Brain microvascular endothelial cell (primary cell): ENCODE data around the gene PDIA2.
"Not testable (repeated sequence)": the region's sequence is repeated elsewhere in the genome, so short reads cannot be mapped to it uniquely, and the experiment has no call there.

ENCODE experiments used
- DNase-seq: peaks from one replicate; pipeline ENCODE4 v3.0.0-alpha.2; 2020
- H3K27ac ChIP-seq: fragments of 250-450 bp; sonication (Bioruptor Pico); 2 replicates; pipeline ENCODE4 v1.5.1; 2020; ENCODE audit warnings: mild to moderate bottlenecking, moderate library complexity
- H3K27me3 ChIP-seq: fragments of 250-450 bp; sonication (Bioruptor Pico); replicated peaks from 2 replicates; pipeline ENCODE4 v1.5.1; 2020; ENCODE audit warnings: mild to moderate bottlenecking
- H3K36me3 ChIP-seq: fragments of 250-450 bp; sonication (Bioruptor Pico); replicated peaks from 2 replicates; pipeline ENCODE4 v1.5.1; 2020; ENCODE audit warnings: mild to moderate bottlenecking
- H3K4me3 ChIP-seq: 2 replicates; pipeline ENCODE4 v1.5.1; 2011; ENCODE audit warnings: low read depth, mild to moderate bottlenecking, control low read depth, low read length, moderate library complexity
- in situ Hi-C: cut with HindIII; loops from 2 replicates; pipeline ENCODE4 v1.10.0; 2017; ENCODE audit warnings: low sequenced_read_pairs, low pct_ligation_motif_present
- TF ChIP-seq, protein P1 (sequence below): IDR thresholded peaks from 2 replicates; pipeline ENCODE4 v1.5.1; 2011; ENCODE audit warnings: low read depth, mild to moderate bottlenecking, moderate library complexity, low read length, control low read depth, inconsistent platforms; ENCODE audit errors: missing control alignments

The PDIA2 gene

GRCh38 chr16:264440-264951 lies 18.5 kb upstream of the PDIA2 start:
- no peak overlapping the region for H3K27ac ChIP-seq
- peaks cover 23% of the 10 kb centered on the region for H3K36me3 ChIP-seq
- in situ Hi-C loops, result no loop called here
- H3K27me3 ChIP-seq, result no peaks in the 10 kb centered on the region
- TF ChIP-seq, protein P1, sequence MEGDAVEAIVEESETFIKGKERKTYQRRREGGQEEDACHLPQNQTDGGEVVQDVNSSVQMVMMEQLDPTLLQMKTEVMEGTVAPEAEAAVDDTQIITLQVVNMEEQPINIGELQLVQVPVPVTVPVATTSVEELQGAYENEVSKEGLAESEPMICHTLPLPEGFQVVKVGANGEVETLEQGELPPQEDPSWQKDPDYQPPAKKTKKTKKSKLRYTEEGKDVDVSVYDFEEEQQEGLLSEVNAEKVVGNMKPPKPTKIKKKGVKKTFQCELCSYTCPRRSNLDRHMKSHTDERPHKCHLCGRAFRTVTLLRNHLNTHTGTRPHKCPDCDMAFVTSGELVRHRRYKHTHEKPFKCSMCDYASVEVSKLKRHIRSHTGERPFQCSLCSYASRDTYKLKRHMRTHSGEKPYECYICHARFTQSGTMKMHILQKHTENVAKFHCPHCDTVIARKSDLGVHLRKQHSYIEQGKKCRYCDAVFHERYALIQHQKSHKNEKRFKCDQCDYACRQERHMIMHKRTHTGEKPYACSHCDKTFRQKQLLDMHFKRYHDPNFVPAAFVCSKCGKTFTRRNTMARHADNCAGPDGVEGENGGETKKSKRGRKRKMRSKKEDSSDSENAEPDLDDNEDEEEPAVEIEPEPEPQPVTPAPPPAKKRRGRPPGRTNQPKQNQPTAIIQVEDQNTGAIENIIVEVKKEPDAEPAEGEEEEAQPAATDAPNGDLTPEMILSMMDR, result no peak
- DNase-seq, result no peak
- no peak overlapping the region for H3K4me3 ChIP-seq

DNA sequence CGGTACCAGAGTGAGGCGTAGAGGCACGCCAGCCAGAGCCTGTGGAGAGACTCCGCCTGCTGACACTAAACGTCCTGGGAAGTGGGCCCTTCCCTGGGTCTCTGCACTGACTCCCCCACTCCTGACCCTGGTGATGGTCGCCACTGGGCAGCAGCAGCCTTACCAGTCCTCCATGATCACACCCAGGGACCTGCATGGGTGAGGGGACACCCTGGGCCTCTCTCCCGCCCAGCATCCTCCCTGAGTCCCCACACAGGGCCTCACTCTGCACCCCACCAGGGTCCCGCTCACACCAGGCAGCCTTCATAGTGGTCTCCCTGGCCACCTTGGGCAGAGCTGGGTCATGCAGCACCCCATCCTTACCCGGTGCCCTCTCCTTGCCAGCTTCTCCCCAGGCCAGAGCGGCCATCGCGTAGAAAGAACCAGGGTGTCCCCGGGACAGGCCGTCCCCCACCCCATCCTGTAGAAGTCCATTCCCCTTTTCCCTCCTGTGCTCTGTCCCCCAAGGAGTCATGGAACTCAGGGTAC lies 17.9 kb upstream of the PDIA2 start:
- Histone ChIP-seq H3K27ac (no peak overlapping the region), H3K4me3 (no peak overlapping the region), H3K27me3 (no peaks in the 10 kb centered on the region), H3K36me3 (peaks cover 19% of the 10 kb centered on the region)
- DNase-seq, result no peak
- in situ Hi-C loops, result no loop called here
- TF ChIP-seq, protein P1, result no peak

DNA sequence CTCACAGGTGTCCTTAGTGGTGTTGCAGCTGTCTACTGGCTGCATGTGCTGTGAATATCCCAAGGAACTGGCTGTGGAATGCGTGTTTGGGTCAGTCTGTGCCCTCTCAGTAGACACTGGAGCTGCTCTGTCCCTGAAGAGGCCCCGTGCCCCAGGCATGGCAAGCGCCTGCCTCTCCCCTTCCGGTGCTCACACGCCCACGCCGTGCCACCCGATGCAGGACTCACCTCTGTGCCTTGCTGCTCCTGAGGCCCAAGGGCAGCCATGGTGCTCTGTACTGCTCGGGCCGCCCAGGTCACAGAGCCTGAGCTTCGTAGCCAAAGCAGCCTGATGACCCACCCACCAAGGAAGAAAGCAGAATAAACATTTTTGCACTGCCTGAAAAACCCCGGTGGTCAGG lies 17.3 kb upstream of the PDIA2 start:
- H3K27me3 ChIP-seq, result no peaks in the 10 kb centered on the region
- no peak overlapping the region for H3K4me3 ChIP-seq
- no peak for DNase-seq
- peaks cover 19% of the 10 kb centered on the region for H3K36me3 ChIP-seq
- H3K27ac ChIP-seq, result no peak overlapping the region
- TF ChIP-seq, protein P1, result no peak
- in situ Hi-C loops, result no loop called here

DNA sequence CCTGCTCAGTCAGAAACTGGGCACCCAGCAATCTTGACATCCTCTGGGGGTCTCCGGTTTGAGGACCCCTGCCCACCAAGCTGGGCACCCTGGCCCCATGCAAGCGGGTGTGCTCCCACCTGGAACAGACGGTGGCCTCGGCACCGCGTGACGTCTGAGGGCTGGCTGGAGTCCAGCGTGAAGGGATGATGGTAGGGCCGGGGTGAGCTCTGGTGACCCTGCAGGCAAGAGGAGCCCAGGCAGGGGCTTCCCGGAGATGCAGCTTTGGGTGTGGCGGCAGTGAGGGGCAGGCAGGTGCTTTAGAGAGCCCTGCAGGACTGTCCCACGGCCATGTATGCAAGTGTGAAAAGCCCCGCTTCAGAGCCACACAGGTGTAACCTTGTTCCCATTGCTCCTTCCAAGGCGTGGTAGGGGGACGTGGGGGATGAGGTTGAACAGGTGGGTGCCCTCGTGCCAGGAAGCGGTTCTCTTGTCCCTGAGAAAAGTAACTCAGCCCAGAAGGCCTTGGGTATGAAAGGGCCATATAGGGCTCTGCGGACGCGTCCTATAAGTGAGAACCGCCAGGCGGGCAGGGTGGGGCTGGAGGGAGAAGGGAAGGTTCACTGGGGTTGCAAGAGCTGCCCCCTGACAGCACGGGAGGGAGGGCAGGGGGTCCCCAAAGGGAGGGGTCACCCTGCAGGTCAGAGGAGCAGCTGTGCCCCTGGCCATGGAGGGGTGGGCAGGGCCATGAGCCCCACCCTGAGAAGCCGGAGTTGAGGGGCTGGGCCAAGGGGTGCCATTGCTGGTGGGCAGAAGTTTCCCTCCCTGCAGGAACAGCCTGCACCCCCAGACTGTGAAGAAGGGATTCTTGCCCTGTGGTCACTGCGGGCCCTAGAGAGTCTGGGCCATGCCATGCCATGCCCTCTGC lies 16.5 kb upstream of the PDIA2 start:
- in situ Hi-C loops, result no loop called here
- no peak for DNase-seq
- H3K36me3 ChIP-seq, result peaks cover 16% of the 10 kb centered on the region
- H3K27me3 ChIP-seq, result no peaks in the 10 kb centered on the region
- H3K4me3 ChIP-seq, result no peak overlapping the region
- TF ChIP-seq, protein P1, result no peak
- no peak overlapping the region for H3K27ac ChIP-seq

- H3K27ac ChIP-seq, H3K4me3 ChIP-seq, DNase-seq, H3K36me3 ChIP-seq, H3K27me3 ChIP-seq, in situ Hi-C loops: not testable (repeated sequence)
Measured at GRCh38 chr16:267562-267961, 15.4 kb upstream of the PDIA2 start.
